K562 (cell line): Measurements from ENCODE around the gene CHI3L1. TPM values are rescaled to one million over a fixed set of nuclear protein-coding genes. Genes with fewer than 3 reads are reported as not detected.

Source experiments
- ATAC-seq: fragments of 200-7000 bp; cut with Tn5 transposase; 3 replicates; pipeline ENCODE4 v1.9.1; 2020; ENCODE audit warnings: moderate library complexity
- BruUV-seq: library from RNA; stranded (reverse); fragments of 400-500 nt; replicated peaks from 2 replicates; lab custom pipeline; 2021; lab: Mats Ljungman, UMichigan
- CTCF ChIA-PET: fragments of 300-600 bp; formaldehyde crosslinking; extraction: SDS; loops from one replicate; lab custom pipeline; 2021; ENCODE audit warnings: low intra/inter-chr PET ratio; lab: Yijun Ruan, JAX
- POLR2A ChIA-PET: fragments of 300-600, 350-650 bp; sonication (Branson Sonifier 250); formaldehyde crosslinking; extraction: SDS; loops from one replicate; lab custom pipeline; 2021; ENCODE audit warnings: antibody characterized with exemption, inconsistent platforms; lab: Yijun Ruan, JAX
- DNase-seq, 4 experiments: peaks; one replicate each; pipeline versions ENCODE4 v3.0.0 to v3.0.0-alpha.2; 2011 to 2018; ENCODE audit warnings: low spot score in 3 of 4, mixed read lengths in 3 of 4; ENCODE audit errors: extremely low read depth in 1 of 4
- FAIRE-seq: peaks from 2 replicates; lab custom pipeline; 2011; peaks lifted over from hg19 to GRCh38; lab: Jason Lieb, UNC
- H2AFZ ChIP-seq: 2 replicates; pipeline ENCODE4 v1.6.0; 2011; ENCODE audit warnings: low read depth, low read length, control low read depth, inconsistent platforms
- H3K27ac ChIP-seq: fragments of 200-600 bp; 3 replicates; pipeline ENCODE4 v1.8.0; 2011; ENCODE audit warnings: low read depth, mild to moderate bottlenecking, control low read depth, inconsistent platforms, low read length, moderate library complexity, mixed read lengths; ENCODE audit errors: extremely low read depth
- H3K27me3 ChIP-seq, 2 experiments: fragments of 300-600 bp in 1 of 2; 2 replicates in 1 of 2; 3 replicates in 1 of 2; pipeline versions ENCODE4 v1.6.0 to v1.8.0; 2011; ENCODE audit warnings: inconsistent platforms in 2 of 2, low read length in 2 of 2, mild to moderate bottlenecking in 1 of 2, mixed read lengths in 1 of 2, moderate library complexity in 1 of 2; ENCODE audit not compliant: control insufficient read depth in 2 of 2, insufficient read depth in 2 of 2
- H3K36me3 ChIP-seq: fragments of 300-600 bp; 3 replicates; pipeline ENCODE4 v1.8.0; 2011; ENCODE audit warnings: mild to moderate bottlenecking, low read length, inconsistent platforms; ENCODE audit not compliant: control insufficient read depth, insufficient read depth
- H3K4me1 ChIP-seq, 2 experiments: fragments of 200-600 bp in 1 of 2; replicated peaks in 1 of 2; 2 replicates in 1 of 2; 3 replicates in 1 of 2; pipeline versions ENCODE4 v1.5.1 to v1.8.0; 2011; ENCODE audit warnings: inconsistent platforms in 2 of 2, low read length in 2 of 2, mild to moderate bottlenecking in 1 of 2, mixed read lengths in 1 of 2, moderate library complexity in 1 of 2; ENCODE audit not compliant: control insufficient read depth in 2 of 2, insufficient read depth in 2 of 2
- H3K4me2 ChIP-seq: 2 replicates; pipeline ENCODE4 v1.6.1; 2011; ENCODE audit warnings: low read length, control low read depth, inconsistent platforms, mixed read lengths; ENCODE audit not compliant: insufficient read depth
- H3K4me3 ChIP-seq: fragments of 200-600 bp; sonication (generic), shearing (Covaris generic); 2 replicates; pipeline ENCODE4 v1.5.1; 2016; ENCODE audit warnings: control low read depth, inconsistent platforms
- H3K79me2 ChIP-seq: fragments of 200-600 bp; 3 replicates; pipeline ENCODE4 v1.8.0; 2011; ENCODE audit warnings: low read length, inconsistent platforms; ENCODE audit not compliant: control insufficient read depth, insufficient read depth
- H3K9ac ChIP-seq, 2 experiments: 2 replicates each; pipeline versions ENCODE4 v1.6.0 to v1.6.1; 2011; ENCODE audit warnings: low read depth in 2 of 2, low read length in 2 of 2, control low read depth in 1 of 2, inconsistent platforms in 1 of 2, mild to moderate bottlenecking in 1 of 2, mixed read lengths in 1 of 2; ENCODE audit not compliant: insufficient read depth in 1 of 2
- H3K9me1 ChIP-seq: one replicate; pipeline ENCODE4 v1.6.0; 2011; ENCODE audit warnings: inconsistent platforms, mild to moderate bottlenecking, low read length, moderate library complexity; ENCODE audit not compliant: control insufficient read depth, insufficient read depth
- H3K9me3 ChIP-seq: replicated peaks from 2 replicates; pipeline ENCODE4 v1.5.1; 2011; ENCODE audit warnings: low read depth, low read length, inconsistent platforms; ENCODE audit not compliant: control insufficient read depth, insufficient read depth
- H4K20me1 ChIP-seq: replicated peaks from 2 replicates; pipeline ENCODE4 v1.6.1; 2011; ENCODE audit warnings: low read length, inconsistent platforms, mixed read lengths; ENCODE audit not compliant: control insufficient read depth, insufficient read depth
- CHAMP1 ChIP-seq: fragments of 450-650 bp; IDR thresholded peaks from 2 replicates; pipeline ENCODE4 v1.6.1; 2016; ENCODE audit warnings: mild to moderate bottlenecking
- HOXB6 ChIP-seq: fragments of 250-450 bp; sonication (Bioruptor Pico); IDR thresholded peaks from 2 replicates; pipeline ENCODE4 v1.5.1; 2022; ENCODE audit warnings: mild to moderate bottlenecking, borderline replicate concordance
- KDM2B ChIP-seq: fragments of 250-450 bp; sonication (Bioruptor Pico); IDR thresholded peaks from 2 replicates; pipeline ENCODE4 v1.8.0; 2021; ENCODE audit warnings: mild to moderate bottlenecking, moderate library complexity
- MEIS2 ChIP-seq: fragments of 450-650 bp; IDR thresholded peaks from 2 replicates; pipeline ENCODE4 v1.6.1; 2014; ENCODE audit warnings: mild to moderate bottlenecking; ENCODE audit not compliant: partially characterized antibody
- NFE2L1 ChIP-seq: fragments of 450-650 bp; IDR thresholded peaks from 2 replicates; pipeline ENCODE4 v1.6.1; 2016; ENCODE audit warnings: missing genetic modification characterization, low read depth, mild to moderate bottlenecking, missing compliant biosample characterization, moderate library complexity, borderline replicate concordance
- PHF21A ChIP-seq: fragments of 450-650 bp; IDR thresholded peaks from 2 replicates; pipeline ENCODE4 v1.6.1; 2017; ENCODE audit warnings: low read depth, borderline replicate concordance
- STAG1 ChIP-seq: sonication (generic); formaldehyde crosslinking; IDR thresholded peaks from 2 replicates; pipeline ENCODE4 v1.5.0; 2020; ENCODE audit warnings: missing genetic modification reagents, borderline replicate concordance
- TAL1 ChIP-seq: fragments of 450-650 bp; IDR thresholded peaks from 2 replicates; pipeline ENCODE4 v1.6.1; 2016; ENCODE audit warnings: mild to moderate bottlenecking
- ZFP30 ChIP-seq: fragments of 250-450 bp; sonication (Bioruptor Pico); IDR thresholded peaks from 2 replicates; pipeline ENCODE4 v1.8.0; 2022; ENCODE audit warnings: moderate library complexity, mild to moderate bottlenecking, inconsistent platforms, borderline replicate concordance
- ZNF583 ChIP-seq: fragments of 250-450 bp; sonication (Bioruptor Pico); IDR thresholded peaks from 2 replicates; pipeline ENCODE4 v1.4.0; 2020
- ZNF778 ChIP-seq: fragments of 450-650 bp; formaldehyde crosslinking; IDR thresholded peaks from 2 replicates; pipeline ENCODE4 v1.4.0; 2020; ENCODE audit warnings: mild to moderate bottlenecking, moderate library complexity
- WGBS: fragments of 100-300 bp; shearing (Covaris generic); methylation state at CpG from one replicate; pipeline ENCODE4 v1.1.6; 2016; ENCODE audit warnings: low coverage, mixed read lengths; ENCODE audit not compliant: insufficient coverage; ENCODE audit errors: missing lambda C conversion rate; 5-methylcytosine and 5-hydroxymethylcytosine counted together
- in situ Hi-C: fragments of 300-500 bp; cut with MboI; formaldehyde crosslinking; loops from 4 replicates; pipeline ENCODE4 v1.15.0; 2018; ENCODE audit warnings: inconsistent platforms, mixed read lengths
- intact Hi-C: fragments of 100-400 bp; cut with micrococcal nuclease; formaldehyde crosslinking; loops from 2 replicates; pipeline ENCODE4 v1.14.2; 2022
- polyA plus RNA-seq, 8 experiments: library from polyadenylated mRNA; depleted of rRNA in 4 of 8; stranded (reverse) in 5 of 8; unstranded in 3 of 8; fragments of >200 nt; fragmentation: Nextera tagmentation in 2 of 8; fragmentation: Illumina TruSeq in 1 of 8; extraction: Ambion mirVana in 2 of 8; extraction: Trizol in 1 of 8; gene quantifications; 2 replicates each; pipeline versions ENCODE4 v1.2.1 to v1.2.3, GENCODE V29; 2011 to 2014; ENCODE audit warnings: inconsistent platforms in 1 of 8, missing spikeins in 1 of 8
- total RNA-seq, 7 experiments: library from RNA; depleted of rRNA in 6 of 7; stranded (reverse); fragments of >200 nt in 6 of 7; fragmentation: Illumina TruSeq in 2 of 7; extraction: Trizol in 2 of 7; gene quantifications; 2 replicates each; pipeline versions ENCODE4 v1.2.1 to v1.2.3, GENCODE V29; 2011 to 2021; ENCODE audit warnings: low replicate concordance in 1 of 7
- TF ChIP-seq, protein P1 (sequence below): sonication (generic); formaldehyde crosslinking; IDR thresholded peaks from 2 replicates; pipeline ENCODE4 v1.8.0; 2022; ENCODE audit warnings: mild to moderate bottlenecking, missing genetic modification reagents

The CHI3L1 gene
- total and polyA plus RNA-seq, 9 of the 15 experiments (the other 6 are each of a cell fraction or from before 2014, with no cell fraction given), result not detected

DNA sequence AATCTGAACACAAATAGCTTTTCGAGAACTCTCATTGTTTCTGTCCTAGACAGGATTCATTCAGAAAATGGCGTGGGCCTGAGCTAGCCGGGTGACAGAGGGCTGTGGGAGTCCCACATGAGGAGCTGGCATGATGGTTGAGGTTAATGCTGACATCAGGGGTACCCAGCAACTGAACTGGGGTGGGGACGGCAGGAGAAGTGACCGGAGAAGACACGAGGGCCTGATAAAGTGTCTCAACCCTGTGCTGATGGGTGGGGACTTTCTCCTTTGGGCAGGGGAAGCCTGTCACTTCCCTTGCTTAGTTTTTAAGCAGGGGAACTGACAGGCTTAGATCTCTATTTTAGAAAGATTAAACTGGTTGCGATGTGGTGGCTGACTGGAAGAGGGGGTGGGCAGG, 28.4 kb upstream of the CHI3L1 start:
- no peak overlapping the region for H3K4me3 ChIP-seq
- WGBS, result 4% methylated on average over 7 of the region's 7 CpGs
- in situ Hi-C loops, result loop anchor here (5.0 kb wide), 1 partner anchor 183 kb away; no protein-coding TSS in a partner anchor
- POLR2A ChIA-PET, result interaction anchor here (0.6 to 1.9 kb wide), 4 partner anchors 9 to 423 kb away, joined by 3 to 6 read pairs (median 4); no protein-coding TSS in a partner anchor
- H2AFZ ChIP-seq, result no peak overlapping the region
- intact Hi-C loops, result no loop called here
- H3K9ac ChIP-seq, result no peak overlapping the region
- H3K79me2 ChIP-seq, result no peaks in the 10 kb centered on the region
- ATAC-seq (no peak), DNase-seq (no peak), FAIRE-seq (no peak)
- no peaks in the 10 kb centered on the region for H3K9me3 ChIP-seq
- H3K27ac ChIP-seq, result no peak overlapping the region
- TF ChIP-seq PHF21A (no peak), TAL1 (no peak)
- no TSS peak for BruUV-seq
- H3K9me1 ChIP-seq, result no peaks in the 10 kb centered on the region
- H3K27me3 ChIP-seq, result peaks cover 17 to 59% of the 10 kb centered on the region in 2 experiments
- CTCF ChIA-PET, result interaction anchor here (0.7 kb wide), 1 partner anchor 97 kb away, joined by 3 read pairs; no protein-coding TSS in a partner anchor
- H3K4me2 ChIP-seq, result no peak overlapping the region
- H3K4me1 ChIP-seq, result no peaks in the 10 kb centered on the region
- peaks cover 14% of the 10 kb centered on the region for H4K20me1 ChIP-seq
- no peaks in the 10 kb centered on the region for H3K36me3 ChIP-seq

DNA sequence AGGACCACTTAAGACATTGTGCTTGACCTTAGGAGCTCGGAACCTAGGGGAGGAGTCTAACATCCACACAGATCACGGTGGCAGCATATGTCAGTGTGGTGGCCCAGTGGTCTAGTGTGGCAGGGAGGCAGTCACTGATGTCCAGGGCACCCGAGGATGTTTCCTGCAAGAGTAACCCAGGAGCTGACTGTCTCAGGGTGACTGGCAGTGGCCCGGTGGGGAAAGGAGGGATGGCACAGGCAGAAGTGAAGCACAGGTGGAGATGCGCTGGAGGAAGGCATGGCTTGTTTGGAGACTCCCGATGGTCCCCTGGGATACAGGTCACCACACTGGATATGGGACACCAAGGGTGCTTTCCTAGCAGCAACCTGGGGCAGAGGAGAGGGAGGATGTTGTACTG, 26.6 kb upstream of the CHI3L1 start:
- no peaks in the 10 kb centered on the region for H3K36me3 ChIP-seq
- DNase-seq, result no peak
- no peaks in the 10 kb centered on the region for H3K79me2 ChIP-seq
- no peak overlapping the region for H3K9ac ChIP-seq
- H3K27ac ChIP-seq, result no peak overlapping the region
- no peak for FAIRE-seq
- no peak overlapping the region for H3K4me3 ChIP-seq
- POLR2A ChIA-PET, result no interaction called here
- H3K9me1 ChIP-seq, result no peaks in the 10 kb centered on the region
- H3K4me2 ChIP-seq, result no peak overlapping the region
- no peaks in the 10 kb centered on the region for H3K4me1 ChIP-seq
- in situ Hi-C loops (no loop called here), intact Hi-C loops (no loop called here)
- peaks cover 14% of the 10 kb centered on the region for H4K20me1 ChIP-seq
- CTCF ChIA-PET, result no interaction called here
- ATAC-seq, result no peak
- no peak overlapping the region for H2AFZ ChIP-seq
- H3K27me3 ChIP-seq, result peaks cover 16 to 49% of the 10 kb centered on the region in 2 experiments
- WGBS, result 0% methylated on average over 4 of the region's 6 CpGs
- no peaks in the 10 kb centered on the region for H3K9me3 ChIP-seq
- no TSS peak for BruUV-seq
- TF ChIP-seq MEIS2 (no peak), ZFP30 (CRISPR knock-in tag) (no peak), ZNF778 (CRISPR knock-in tag) (no peak), STAG1 (no peak), KDM2B (CRISPR knock-in tag) (no peak), CHAMP1 (no peak), HOXB6 (no peak), ZNF583 (CRISPR knock-in tag) (no peak), NFE2L1 (tag) (no peak)
- TF ChIP-seq, protein P1, sequence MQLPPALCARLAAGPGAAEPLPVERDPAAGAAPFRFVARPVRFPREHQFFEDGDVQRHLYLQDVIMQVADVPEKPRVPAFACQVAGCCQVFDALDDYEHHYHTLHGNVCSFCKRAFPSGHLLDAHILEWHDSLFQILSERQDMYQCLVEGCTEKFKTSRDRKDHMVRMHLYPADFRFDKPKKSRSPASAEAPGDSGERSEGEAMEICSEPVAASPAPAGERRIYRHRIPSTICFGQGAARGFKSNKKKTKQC (CRISPR knock-in tag), result no peak
